ENCODE results near the gene COL25A1. TPM values are rescaled to one million over a fixed set of nuclear protein-coding genes. Genes with fewer than 3 reads are reported as not detected.
"Not testable (repeated sequence)": the region's sequence is repeated elsewhere in the genome, so short reads cannot be mapped to it uniquely, and the experiment has no call there.

Gene COL25A1
- total RNA-seq, 1 donor from 2014 or later, result 3.9 TPM

DNA sequence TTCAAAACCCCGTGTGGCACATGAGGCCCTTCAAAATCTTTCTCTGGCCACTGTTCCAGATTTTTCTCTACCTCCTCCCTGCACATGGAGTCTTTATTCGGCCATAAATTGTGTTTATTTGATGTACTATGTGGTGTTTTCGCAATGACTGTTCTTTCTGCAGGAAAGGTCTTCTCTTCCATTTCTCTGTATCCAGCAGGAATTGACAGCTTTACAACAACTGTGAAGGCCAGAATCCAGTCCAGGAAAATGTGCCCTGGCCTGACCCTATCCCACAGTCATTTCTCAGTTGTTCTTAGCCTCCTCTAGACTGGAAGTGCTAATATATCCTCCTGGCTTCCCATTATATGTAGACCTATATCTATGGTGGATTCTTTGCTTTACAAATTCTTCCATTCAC is 191.4 kb downstream of the COL25A1 start:
- Mint-ChIP-seq H3K36me3 (ENCODE audit: insufficient read depth) (no peaks in the 10 kb centered on the region), H3K4me3 (ENCODE audit: low read depth) (no peak overlapping the region), H3K27ac (no peak overlapping the region), H3K27me3 (no peaks in the 10 kb centered on the region), H3K9me3 (ENCODE audit: low read depth) (no peaks in the 10 kb centered on the region), H3K4me1 (ENCODE audit: low read depth) (peaks cover 3% of the 10 kb centered on the region)
- TF ChIP-seq, protein P1, sequence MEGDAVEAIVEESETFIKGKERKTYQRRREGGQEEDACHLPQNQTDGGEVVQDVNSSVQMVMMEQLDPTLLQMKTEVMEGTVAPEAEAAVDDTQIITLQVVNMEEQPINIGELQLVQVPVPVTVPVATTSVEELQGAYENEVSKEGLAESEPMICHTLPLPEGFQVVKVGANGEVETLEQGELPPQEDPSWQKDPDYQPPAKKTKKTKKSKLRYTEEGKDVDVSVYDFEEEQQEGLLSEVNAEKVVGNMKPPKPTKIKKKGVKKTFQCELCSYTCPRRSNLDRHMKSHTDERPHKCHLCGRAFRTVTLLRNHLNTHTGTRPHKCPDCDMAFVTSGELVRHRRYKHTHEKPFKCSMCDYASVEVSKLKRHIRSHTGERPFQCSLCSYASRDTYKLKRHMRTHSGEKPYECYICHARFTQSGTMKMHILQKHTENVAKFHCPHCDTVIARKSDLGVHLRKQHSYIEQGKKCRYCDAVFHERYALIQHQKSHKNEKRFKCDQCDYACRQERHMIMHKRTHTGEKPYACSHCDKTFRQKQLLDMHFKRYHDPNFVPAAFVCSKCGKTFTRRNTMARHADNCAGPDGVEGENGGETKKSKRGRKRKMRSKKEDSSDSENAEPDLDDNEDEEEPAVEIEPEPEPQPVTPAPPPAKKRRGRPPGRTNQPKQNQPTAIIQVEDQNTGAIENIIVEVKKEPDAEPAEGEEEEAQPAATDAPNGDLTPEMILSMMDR (IDR thresholded peaks at IDR 0.05; ENCODE audit: unreplicated experiment), result no peak
- no peak for DNase-seq (ENCODE audit: low spot score, unreplicated experiment)

DNA sequence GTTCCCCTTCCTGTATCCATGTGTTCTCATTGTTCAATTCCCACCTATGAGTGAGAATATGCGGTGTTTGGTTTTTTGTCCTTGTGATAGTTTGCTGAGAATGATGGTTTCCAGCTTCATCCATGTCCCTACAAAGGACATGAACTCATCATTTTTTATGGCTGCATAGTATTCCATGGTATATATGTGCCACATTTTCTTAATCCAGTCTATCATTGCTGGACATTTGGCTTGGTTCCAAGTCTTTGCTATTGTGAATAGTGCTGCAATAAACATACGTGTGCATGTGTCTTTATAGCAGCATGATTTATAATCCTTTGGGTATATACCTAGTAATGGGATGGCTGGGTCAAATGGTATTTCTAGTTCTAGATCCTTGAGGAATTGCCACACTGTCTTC is 194.2 kb downstream of the COL25A1 start:
- not testable (repeated sequence) for H3K4me1 Mint-ChIP-seq (ENCODE audit: low read depth); H3K27me3 Mint-ChIP-seq; H3K27ac Mint-ChIP-seq; DNase-seq (ENCODE audit: low spot score, unreplicated experiment); H3K4me3 Mint-ChIP-seq (ENCODE audit: low read depth); H3K36me3 Mint-ChIP-seq (ENCODE audit: insufficient read depth); H3K9me3 Mint-ChIP-seq (ENCODE audit: low read depth)

DNA sequence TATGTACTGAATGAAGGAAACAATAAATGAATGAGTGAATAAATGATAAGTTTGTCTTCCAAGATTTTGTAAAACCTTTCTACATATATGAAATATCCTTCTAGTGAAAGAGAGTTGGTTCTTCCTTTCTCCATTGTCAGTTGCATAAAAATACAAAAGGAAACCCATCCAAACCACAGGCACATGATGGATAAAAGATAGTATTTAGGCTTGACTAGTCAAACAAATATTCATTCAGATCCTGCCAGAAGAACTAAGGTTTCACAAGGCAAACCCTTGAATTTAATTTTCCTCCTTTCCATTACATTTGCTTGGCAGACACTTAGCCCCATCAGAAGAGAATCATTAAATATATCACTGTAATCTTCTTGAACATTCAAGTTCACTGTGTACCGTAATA is 208.4 kb downstream of the COL25A1 start:
- Mint-ChIP-seq H3K4me3 (ENCODE audit: low read depth) (no peak overlapping the region), H3K27me3 (no peaks in the 10 kb centered on the region), H3K4me1 (ENCODE audit: low read depth) (no peaks in the 10 kb centered on the region), H3K27ac (no peak overlapping the region), H3K9me3 (ENCODE audit: low read depth) (no peaks in the 10 kb centered on the region), H3K36me3 (ENCODE audit: insufficient read depth) (no peaks in the 10 kb centered on the region)
- DNase-seq (ENCODE audit: low spot score, unreplicated experiment), result no peak
- TF ChIP-seq, protein P1 (IDR thresholded peaks at IDR 0.05; ENCODE audit: unreplicated experiment), result no peak

DNA sequence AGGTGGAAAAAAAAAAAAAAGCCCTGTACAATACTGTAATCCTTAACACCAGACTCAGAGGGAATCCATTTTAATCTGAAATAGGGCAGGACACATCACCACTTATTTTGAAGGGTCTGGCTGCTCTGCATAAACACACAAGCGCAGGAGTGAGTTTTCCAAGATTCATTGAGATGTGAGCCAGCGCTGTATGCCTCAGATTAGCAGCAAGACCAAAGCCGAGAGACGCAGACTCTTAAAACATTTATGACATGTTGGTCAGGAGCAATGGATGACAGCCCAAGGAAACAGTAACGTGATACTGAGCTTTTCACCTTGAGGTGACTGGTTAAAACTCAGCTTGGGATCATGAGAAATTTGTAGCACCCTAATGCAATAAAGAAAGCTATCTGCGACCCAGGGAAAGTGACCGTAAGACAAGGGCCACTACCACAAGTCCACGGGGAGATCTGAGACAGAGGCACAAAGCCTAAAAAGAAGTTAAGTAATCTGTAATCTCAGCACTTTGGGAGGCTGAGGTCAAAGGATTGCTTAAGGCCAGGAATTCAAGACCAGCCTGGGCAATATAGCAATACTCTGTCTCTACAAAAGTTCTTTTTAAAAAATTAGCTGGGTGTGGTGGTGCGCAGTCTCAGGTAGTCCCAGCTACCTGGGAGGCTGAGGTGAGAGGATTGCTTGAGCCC is 210.6 kb downstream of the COL25A1 start:
- H3K36me3 Mint-ChIP-seq (ENCODE audit: insufficient read depth), result no peaks in the 10 kb centered on the region
- no peaks in the 10 kb centered on the region for H3K4me1 Mint-ChIP-seq (ENCODE audit: low read depth)
- no peak overlapping the region for H3K4me3 Mint-ChIP-seq (ENCODE audit: low read depth)
- H3K27me3 Mint-ChIP-seq, result no peaks in the 10 kb centered on the region
- DNase-seq (ENCODE audit: low spot score, unreplicated experiment), result no peak
- H3K9me3 Mint-ChIP-seq (ENCODE audit: low read depth), result no peaks in the 10 kb centered on the region
- H3K27ac Mint-ChIP-seq, result no peak overlapping the region
- TF ChIP-seq, protein P1 (IDR thresholded peaks at IDR 0.05; ENCODE audit: unreplicated experiment), result no peak

DNA sequence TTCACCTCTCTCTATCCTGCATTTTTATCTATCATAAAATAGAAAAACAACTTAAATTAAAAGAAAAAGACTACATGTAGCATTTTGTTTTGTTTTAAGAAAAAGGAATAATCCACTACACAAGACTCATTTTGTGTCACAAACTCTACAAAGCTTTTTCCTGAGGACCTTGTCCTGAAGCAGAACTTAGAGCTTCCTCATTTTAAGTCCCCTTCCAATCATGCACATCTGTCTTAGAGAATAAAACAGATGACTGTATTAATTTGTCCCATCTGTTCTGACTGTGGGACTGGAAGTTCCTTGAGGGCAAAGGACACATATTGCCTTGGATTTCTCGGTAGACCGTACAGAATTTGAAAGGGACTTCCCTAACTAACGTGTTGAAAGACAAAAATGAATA is 218.5 kb downstream of the COL25A1 start:
- Mint-ChIP-seq H3K9me3 (ENCODE audit: low read depth) (no peaks in the 10 kb centered on the region), H3K4me1 (ENCODE audit: low read depth) (peaks cover 8% of the 10 kb centered on the region), H3K4me3 (ENCODE audit: low read depth) (no peak overlapping the region), H3K36me3 (ENCODE audit: insufficient read depth) (no peaks in the 10 kb centered on the region), H3K27ac (no peak overlapping the region), H3K27me3 (no peaks in the 10 kb centered on the region)
- DNase-seq (ENCODE audit: low spot score, unreplicated experiment), result no peak
- TF ChIP-seq, protein P1 (IDR thresholded peaks at IDR 0.05; ENCODE audit: unreplicated experiment), result no peak

DNA sequence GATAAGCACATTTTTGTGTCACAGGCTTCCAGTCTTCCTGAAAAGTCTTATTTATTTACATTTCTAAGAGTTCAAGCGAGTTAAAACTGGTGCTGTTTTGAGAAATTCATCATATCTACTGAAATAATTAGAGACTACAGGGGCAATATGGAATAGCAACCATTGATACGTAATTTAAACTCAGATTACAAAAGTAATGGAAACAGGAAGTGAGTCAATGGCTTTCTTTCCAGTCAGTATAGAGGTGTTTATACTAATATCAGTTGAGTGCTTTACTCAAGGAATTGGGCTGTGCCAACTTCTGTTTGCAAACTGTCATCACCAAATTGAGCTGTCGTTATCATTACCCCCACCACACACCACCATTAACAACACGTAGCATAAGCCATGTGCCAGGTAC is 222.7 kb downstream of the COL25A1 start:
- Mint-ChIP-seq H3K27me3 (no peaks in the 10 kb centered on the region), H3K9me3 (ENCODE audit: low read depth) (no peaks in the 10 kb centered on the region), H3K4me3 (ENCODE audit: low read depth) (no peak overlapping the region), H3K27ac (no peak overlapping the region), H3K36me3 (ENCODE audit: insufficient read depth) (no peaks in the 10 kb centered on the region), H3K4me1 (ENCODE audit: low read depth) (peaks cover 12% of the 10 kb centered on the region)
- no peak for DNase-seq (ENCODE audit: low spot score, unreplicated experiment)
- TF ChIP-seq, protein P1 (IDR thresholded peaks at IDR 0.05; ENCODE audit: unreplicated experiment), result no peak
